Measurements from ENCODE around the gene TYW1.
A peak's percentile ranks its signal among the peaks of the same experiment; 100 is the strongest.
"Not testable (repeated sequence)": the region's sequence is repeated elsewhere in the genome, so short reads cannot be mapped to it uniquely, and the experiment has no call there.

Gene TYW1

DNA sequence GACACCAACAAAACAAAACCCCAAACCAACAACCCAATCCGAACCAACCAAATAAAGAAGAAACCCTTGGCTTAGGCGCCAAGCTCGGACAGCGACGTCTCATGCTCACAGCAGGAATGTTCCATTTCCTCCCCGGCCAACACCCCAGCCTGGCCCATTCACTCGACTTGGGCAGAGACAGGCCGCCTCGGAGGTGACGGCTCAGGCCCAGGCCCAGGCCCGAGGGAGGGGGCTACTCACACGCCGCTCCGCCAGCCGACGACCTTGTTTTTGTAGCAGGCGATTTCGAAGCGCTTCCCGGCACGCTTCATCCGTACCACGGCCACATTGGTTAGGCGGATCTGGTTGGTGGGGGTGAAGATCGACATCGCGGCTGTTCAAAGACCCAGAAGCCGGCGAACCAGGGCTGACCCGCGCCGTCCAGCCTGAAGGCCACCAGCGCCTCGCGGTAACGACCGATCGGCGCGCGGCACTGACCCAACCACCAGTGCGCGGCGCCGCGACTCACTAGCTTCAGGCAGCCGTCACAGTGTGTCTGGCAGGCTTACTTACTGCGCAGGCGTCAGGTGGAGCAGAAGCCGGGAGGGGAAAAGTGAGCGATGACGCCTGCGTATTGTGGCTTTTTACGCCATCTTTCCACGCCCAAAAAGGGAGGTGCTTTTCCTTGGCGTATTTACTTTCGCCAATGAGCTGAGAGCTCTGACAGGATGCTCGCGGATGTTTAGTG, 1.4 kb upstream of the TYW1 start, which contains the start of gene SBDS:
SBDS (minus strand) TSS at position 537 of the 727 bp plus-strand sequence; CDS start at position 368, 169 bp downstream.
- DNase-seq, result peak; percentile 98

DNA sequence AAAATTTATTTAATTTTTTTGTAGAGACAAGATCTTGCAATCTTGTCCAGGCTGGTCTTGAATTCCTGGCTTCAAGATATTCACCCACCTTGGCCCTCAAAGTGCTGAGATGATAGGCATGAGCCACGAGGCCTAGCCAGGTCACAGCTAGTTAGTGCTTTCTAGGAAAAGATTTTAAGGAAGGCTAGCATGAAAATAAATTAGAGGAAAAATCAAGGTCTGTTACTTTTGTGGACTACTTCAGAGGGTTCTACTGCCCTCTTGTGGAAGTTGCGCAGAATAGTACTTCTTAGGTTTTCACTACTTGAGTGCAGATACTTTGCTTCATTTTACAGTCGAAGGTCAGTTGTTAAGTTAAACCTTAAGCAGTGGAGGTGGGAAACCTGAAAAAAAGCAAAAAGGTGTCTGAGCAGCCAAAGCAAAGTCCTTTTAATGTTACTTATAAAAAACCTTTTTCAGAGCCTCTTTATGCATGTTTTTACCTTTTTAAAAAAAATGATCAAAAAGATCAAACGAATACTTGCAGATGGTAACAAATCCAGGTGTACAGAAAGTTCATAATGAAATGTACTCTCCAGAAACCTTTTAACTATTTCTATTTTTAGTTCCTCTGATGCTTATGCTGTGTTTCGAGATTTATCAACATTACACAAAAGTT, 4.1 kb downstream of the TYW1 start:
- DNase-seq, result peak; percentile 50

DNA sequence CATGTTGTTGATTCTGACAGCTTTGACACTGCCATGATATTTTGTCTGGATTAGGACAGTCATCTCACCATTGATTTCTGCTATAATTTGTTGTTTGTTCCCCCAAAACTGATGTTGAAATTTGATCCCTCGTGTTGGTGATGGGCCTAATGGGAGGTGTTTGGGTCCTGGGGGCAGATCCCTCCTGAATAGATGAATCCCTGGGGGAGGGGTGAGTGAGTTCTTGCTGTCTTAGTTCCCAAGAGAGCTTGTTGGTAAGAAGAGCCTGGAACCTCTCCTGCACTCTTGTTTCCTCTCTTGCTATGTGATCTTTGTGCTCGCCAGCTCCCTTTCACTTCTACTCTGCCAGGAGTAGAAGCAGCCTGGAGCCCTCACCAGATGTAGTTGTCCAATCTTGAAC, 7.5 kb downstream of the TYW1 start:
- DNase-seq, result not testable (repeated sequence)

DNA sequence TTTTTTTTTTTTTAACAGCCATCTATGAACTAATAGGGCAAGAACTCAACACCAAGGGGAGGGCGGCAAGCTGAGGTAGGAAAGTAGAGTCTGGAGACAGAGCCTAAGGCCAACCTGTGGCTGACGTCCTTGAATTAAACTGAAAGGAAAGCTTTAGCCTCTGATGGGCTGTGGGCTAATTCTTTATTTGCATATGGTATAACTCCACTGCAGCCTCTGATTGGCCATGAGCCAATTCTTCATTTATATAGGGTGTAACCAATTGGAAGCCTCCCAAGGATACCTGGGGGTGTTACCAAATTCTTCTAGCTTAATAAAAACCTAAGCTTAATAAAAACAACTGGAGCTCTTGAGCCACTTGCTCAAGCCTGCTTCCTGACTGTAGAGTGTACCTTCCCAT, 10.3 kb downstream of the TYW1 start:
- DNase-seq, result no peak

DNA sequence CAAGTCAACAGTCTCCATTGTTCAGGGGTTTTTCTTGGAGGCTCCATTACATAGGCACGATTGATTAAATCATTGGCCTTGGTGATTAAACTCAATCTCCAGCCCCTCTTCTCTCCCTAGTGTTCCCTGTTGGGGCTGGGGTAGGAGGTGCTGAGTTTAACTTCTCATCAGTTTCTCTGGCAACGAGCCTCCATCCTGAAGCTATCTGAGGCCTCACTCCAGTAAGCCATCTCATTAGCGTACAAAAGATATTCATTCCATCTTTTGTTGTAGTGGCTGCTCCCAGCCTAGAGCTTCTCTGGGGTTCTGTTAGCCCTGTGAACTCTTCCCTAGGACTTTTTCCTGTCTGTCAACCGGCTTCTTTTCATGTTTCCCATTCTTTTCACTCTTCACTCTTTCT, 11.6 kb downstream of the TYW1 start:
- DNase-seq, result no peak

DNA sequence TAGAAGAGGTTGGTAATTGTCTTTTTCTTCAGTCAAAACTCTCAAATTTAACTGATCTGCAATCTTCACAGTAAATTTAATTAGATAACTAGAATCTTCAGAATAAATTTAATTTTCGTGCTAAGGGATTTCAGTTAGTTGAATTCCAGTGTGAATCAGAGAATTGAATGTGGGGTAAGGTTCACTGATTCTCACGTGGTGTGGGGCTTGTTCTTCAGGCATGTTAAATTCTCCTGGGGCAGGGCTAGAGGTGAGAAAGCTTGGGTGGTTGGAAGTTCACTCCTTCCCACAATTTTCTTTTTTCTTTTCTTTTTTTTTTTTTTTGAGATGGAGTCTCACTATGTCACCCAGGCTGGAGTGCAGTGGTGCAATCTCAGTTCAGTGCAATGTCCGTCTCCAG, 13.0 kb downstream of the TYW1 start:
- not testable (repeated sequence) for DNase-seq

DNA sequence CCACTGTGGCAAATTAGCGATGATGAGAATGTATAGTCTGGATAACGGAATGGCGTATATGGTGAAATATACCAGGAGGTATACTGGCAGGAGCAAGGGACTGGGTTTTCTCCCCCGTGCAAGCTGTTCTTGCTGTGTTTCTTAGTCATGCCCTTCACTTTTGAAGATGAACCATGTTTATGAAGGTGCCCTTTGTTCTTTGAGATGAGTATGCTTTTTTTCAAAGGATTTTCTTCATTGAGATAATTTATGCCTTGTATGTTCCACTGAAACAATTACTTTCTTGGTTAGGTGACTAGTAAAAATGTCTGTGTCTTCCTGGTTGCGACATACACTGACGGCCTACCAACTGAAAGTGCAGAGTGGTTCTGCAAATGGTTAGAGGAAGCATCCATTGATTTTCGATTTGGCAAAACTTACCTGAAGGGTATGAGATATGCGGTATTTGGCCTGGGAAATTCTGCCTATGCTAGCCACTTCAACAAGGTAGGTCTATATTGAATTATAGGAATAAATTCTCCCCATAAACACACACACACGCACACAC, 17.5 kb downstream of the TYW1 start:
- not testable (repeated sequence) for DNase-seq

DNA sequence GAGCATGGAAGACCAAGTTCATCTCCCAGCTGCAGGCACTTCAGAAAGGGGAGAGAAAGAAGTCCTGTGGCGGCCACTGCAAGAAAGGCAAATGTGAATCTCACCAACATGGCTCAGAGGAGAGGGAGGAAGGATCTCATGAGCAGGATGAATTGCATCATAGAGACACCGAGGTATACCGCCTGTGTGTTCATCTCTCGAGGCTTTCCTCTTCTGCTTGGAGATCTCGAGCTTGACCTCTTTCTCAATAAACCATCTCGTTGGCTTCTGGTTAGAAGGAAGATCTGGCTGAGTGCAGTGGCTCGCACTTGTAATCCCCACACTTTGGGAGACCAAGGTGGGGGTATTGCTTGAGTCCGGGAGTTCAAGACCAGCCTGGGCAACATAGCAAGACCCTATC, 21.3 kb downstream of the TYW1 start:
- DNase-seq, result not testable (repeated sequence)

DNA sequence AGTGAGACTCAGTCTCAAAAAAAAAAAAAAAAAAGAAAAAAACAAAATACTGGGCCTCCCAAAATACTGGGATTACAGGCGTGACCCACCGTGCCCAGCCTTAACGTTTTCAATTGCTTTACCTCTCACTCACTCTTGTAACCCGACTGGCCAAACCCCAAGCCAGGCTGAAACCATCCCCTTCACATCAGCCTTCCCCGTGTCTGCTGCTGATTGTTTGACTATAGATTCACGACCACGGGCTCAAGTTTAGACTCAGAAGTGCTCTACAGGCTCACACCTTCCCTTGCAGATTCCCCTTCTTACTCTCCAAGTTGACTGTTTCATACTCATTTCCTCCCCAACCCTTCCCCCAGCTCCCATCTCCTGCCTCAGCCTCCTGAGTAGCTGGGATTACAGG, 22.3 kb downstream of the TYW1 start:
- no peak for DNase-seq

DNA sequence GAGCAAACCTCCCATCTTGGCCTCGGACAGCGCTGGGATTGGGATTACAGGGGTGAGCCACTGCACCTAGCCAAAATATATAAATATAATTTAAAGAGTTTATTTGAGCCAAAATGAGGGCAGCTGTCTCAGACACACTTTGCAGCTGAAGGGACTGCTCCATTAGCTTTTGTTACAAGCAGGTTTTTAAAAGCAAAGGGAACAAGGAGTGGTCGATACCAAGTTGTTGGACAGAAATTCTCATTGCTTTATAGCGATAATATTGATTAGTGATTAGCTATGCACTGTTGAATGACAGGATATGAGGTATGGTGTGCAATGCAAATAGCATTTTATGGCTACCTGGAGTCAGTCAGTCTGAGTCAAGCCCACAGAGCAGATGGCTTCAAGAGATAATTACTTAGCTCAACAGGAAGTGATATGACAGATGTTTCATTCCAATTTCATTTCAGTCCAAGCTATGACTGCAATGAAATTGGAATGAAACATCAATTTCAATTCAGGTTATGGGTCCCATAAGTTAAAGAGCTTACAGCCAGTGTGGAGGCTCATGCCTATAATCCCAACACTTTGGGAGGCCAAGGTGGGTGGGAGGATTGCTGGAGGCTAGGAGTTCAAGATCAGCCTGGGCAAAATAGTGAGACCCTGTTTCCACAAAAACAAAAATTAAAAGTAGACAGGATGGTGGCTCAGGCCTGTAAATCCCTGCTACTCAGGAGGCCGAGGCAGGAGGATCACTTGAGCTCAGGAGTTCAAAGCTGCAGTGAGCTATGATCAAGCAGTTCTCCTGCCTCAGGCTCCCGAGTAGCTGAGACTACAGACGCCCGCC, 23.1 kb downstream of the TYW1 start:
- no peak for DNase-seq

DNA sequence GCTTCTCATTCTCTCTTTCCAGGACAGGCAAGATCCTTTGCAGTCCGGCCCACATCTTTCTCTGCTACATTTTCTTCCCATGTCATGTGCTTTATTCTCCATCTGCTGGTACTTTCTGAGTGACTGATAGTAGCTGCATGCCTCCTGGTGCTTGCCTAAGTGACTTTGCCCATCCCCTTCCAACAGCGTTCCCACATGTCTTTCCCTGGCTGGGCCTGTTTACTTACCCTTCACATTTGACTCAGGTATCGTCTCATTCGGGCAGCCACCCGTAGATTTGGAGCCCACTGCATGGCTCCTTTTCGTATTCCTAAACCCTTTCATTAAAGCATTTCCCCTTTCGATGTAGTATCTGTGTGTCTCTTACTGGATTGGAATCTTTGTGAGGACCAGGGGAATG, 24.6 kb downstream of the TYW1 start:
- DNase-seq, result no peak

DNA sequence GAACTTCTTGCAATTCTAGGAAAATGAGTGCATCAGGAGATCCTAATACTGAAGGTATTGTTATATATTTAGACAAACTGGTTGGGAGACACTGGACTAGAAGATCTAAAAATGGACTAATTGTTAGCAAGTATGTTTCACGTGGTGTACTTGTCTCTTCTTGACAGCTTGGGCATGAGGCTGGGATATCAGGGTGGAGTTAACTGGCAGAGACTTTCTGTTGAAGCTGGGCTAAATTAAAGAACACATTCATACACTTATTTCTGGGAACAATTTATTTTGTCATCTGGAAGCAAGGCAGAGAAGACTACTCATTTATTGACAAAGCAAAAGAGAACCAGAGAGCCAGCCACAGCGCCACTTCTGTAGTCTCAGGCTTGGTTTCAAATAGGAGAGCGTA, 25.9 kb downstream of the TYW1 start:
- DNase-seq, result no peak

DNA sequence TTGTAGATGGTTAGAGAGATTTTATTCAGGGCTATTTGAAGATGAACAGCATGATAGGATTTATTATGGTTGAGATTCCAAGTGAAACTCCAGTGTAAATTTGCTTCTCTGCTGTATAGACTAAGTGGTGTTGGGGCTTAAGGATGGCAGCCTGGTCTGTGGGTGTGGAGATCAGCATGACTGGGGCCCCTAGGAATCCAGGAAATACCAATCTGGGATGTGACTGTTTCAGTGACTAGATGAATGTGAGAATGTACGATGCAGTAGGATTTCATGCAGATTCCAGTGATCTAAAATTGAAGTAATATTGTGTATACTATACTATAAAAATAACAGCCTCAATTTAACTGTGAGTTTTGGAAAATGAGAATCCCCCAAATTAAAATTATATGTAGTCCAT, 28.8 kb downstream of the TYW1 start:
- not testable (repeated sequence) for DNase-seq

DNA sequence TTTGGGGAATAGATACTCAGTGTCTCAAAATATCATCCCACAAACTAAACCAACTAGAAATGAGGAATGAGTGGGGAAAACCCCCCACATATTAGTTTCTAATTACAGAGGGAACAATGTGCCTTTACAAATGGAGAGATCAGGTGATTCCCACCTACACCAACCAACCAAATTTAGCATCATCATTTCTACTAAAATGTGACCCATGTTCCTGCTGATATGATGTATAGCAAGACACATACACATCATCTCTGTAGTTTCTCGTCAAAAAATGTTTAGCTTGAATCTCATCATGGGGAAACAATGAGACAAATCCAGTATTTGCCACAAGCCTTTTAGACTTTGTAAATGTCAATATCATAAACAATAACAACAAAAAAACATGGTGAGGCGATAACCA, 35.1 kb downstream of the TYW1 start:
- not testable (repeated sequence) for DNase-seq

DNA sequence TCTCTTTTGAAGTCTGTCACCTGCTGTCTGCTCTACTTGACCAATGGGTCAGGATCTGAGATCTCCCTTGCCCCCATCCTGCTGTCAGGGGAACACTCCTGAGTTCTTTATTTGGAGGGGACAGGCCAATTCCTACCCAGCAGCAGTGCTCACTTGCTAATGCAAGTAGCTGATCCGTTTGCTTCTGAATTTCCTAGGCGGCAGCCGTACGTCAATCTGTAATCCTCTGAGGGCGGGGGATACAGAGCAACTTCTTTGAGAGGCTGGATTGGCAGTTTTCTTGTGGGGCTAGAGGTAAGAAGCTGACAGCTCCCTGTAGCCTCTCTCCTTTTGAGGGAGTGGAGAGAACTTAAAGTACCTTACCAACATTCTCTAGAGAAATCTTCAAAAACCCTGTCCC, 36.6 kb downstream of the TYW1 start:
- no peak for DNase-seq

DNA sequence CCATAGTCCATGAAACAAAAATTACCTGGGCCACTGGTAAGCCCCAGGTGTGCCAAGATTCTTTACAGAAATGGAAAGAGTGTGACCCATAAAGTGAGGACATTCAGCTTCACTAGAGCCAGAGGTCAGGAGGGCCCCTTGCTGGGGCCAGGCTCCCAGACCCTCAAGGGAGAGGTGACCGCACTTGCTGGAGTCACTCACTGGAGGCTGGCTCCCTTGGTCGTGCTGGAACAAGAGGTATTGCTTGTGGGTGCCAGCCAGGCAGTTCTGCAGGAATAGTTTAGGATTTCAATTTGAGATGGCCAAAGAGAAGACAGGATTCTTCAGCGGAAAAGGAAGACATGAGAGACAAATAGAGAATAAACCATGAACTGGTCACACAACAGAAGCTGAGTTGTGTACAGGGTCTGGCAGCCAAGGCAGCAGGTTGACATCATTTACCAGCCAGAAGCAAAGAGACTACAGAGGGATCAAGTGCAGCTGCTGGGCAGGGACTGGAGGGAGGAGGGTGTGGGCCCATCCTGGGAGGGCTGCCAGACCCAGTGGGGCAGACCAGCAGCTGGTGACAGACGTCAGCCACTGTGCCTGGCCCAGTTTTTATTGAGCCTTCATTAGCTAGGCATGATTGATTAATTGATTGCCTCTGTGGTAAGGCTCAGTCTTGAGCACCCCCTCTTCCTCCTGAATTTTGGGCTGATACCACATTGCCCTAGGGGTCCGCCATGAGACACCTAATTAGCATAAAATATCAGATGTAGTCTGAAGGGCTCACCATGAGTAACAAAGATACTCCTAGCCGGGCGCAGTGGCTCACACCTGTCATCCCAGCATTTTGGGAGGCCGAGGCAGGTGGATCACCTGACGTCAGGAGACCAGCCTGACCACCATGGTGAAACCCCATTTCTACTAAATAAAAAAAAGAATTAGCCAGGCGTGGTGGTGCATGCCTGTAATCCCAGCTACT, 40.1 kb downstream of the TYW1 start:
- DNase-seq, result not testable (repeated sequence)

DNA sequence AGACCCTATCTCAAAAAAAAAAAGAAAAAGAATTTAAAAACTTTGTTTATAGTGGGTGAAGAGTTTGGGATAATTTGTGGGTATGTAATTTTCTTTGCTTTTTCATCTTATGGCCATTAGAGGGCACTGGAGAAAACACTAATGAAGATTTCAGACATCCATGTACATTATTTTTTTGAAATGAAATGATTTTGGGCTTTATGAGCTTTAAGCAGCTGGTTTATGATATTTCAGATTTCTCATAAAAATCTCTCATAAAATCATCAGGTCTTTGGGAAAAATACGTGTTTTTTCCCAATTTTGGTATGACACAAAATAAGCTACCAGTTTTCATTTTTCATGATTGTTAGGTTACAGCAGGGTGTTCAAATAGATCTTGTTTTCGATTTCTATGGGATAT, 44.2 kb downstream of the TYW1 start:
- peak; percentile 4 for DNase-seq

DNA sequence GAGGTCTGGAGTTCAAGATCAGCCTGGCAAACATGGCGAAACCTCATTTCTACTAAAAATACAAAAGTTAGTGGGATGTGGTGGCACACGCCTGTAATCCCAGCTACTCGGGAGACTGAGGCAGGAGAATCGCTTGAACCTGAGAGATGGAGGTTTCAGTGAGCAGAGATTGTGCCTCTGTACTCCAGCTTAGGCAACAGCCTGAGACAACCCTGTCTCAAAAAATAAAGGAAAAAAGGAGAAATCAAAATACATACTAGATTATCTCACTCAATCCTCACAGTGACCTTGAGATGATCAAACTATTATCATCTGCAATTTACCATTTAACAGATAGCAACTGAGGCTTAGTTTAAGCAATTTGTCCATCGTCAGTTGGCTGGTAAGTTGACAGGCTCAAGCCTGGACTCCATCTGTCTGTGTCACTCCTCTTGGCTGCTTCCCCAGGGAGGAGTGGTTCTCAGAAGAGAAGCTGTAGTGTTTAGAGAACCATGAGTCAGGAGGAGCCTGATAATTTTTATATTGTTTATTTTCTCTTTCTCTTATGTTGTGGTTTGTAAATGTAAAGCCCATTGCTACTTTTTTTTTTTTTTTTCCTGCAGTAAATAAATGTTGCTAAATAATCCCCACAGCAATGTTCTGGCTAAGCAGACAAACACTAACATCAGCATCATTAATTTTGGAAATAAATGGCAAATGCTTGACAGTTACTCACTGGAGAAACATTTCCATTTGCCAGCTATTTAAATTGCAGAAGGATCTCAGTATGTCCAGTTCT, 46.3 kb downstream of the TYW1 start:
- DNase-seq, result not testable (repeated sequence)

DNA sequence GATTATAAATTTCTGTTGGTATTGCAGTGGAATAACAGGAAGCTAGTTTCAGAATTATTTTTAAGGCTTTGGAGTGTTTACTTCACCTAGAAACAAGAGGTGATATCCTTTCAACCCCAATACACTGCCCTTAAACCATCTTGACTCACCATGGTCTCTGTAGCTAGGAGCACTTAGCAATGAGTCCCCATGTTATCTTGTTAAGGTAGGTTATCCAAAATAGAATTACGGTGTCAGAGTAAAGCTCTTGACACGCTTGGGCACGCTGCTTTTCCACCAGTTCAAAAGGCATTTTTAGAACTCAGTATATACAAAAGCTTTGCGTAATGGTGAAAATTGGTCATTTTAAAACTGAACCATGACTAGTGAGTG, 46.9 kb downstream of the TYW1 start:
- not testable (repeated sequence) for DNase-seq

DNA sequence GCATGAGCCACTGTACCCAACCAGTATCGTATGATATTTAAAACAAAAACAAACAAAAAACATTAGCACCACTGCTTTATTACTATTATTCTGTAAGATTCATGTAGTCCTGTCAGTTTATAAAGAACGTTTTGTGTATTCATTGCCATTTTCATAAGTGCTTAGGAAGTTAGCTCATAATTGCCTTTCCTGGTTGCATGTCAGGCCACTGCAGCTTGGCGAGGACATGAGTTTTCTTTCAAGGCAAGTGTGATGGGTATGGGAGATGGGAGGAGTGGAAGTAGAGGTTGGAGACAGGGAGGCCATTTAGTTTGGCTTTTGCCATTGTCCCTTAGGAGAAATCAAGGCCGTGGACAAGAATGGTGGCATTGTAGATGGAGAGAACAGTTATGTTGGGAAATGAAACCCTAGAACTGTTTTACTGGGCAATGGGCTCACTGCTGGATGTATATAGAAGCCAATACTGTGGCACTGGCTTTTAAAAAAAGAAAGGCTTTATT, 48.9 kb downstream of the TYW1 start:
- DNase-seq, result no peak

DNA sequence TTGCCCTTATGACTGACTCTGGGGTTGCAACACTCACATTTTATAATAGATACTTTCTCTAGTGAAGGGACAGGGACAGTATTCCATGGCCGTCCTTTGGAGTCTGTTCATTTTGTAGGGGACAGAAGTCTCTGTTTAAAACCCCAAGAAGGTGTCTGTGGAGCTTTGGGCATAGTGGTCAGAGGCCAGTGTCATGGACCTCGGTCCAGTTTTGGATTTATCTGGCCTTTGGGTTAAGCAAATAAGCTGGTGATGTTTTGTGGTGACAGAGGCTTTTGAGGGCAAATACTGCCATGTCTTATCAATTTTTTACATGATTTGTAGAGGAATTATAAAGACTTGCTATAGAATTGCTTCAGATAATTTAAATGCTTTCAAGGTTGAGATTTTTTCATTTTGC, 50.2 kb downstream of the TYW1 start:
- DNase-seq, result not testable (repeated sequence)

Measured in CD4-positive, alpha-beta T cell treated with Interleukin-12 subunit alpha and Interleukin-12 subunit beta, for 1 hour (primary cell).